T-cell (primary cell): ENCODE data around the gene FANCC. TPM values are rescaled to one million over a fixed set of nuclear protein-coding genes. Genes with fewer than 3 reads are reported as not detected.

Experiments used
- ATAC-seq, 4 experiments: fragments of 200-7000 bp in 3 of 4; fragments of 150-1000 bp in 1 of 4; cut with Tn5 transposase; replicated peaks in 1 of 4; 1 replicate in 3 of 4; 2 replicates in 1 of 4; pipeline ENCODE4 v1.10.0; 2021; ENCODE audit warnings: moderate library complexity in 3 of 4, mild to moderate bottlenecking in 2 of 4, moderate number of reproducible peaks in 1 of 4
- CTCF ChIA-PET, 2 donors: fragments of 300-600 bp; sonication (Branson Sonifier 250); formaldehyde crosslinking; loops; one replicate each; lab custom pipeline; 2022; ENCODE audit warnings: antibody characterized with exemption in 2 of 2; lab: Charles Lee
- POLR2A ChIA-PET, 2 donors: fragments of 300-600 bp; sonication (Branson Sonifier 250); formaldehyde crosslinking; loops; one replicate each; lab custom pipeline; 2022; ENCODE audit warnings: antibody characterized with exemption in 2 of 2; lab: Charles Lee
- DNase-seq, 35 experiments: peaks; one replicate each; pipeline versions ENCODE4 v3.0.0 to v3.0.0-alpha.2; 2013 to 2023
- H3K27ac ChIP-seq: one replicate; pipeline ENCODE4 v1.5.1; 2013; ENCODE audit warnings: low read length
- H3K27me3 ChIP-seq, 2 experiments: replicated peaks in 1 of 2; 1 replicate in 1 of 2; 2 replicates in 1 of 2; pipeline versions ENCODE4 v1.6.1 to v1.7.0; 2013; ENCODE audit warnings: low read length in 1 of 2, mixed read lengths in 1 of 2; ENCODE audit not compliant: control insufficient read depth in 2 of 2, insufficient read depth in 2 of 2; ENCODE audit errors: extremely low read depth in 1 of 2
- H3K36me3 ChIP-seq, 2 donors: 1 replicate in 1 of 2; 2 replicates in 1 of 2; pipeline versions ENCODE4 v1.6.1 to v1.7.0; 2013; ENCODE audit warnings: low read length in 1 of 2; ENCODE audit not compliant: control insufficient read depth in 2 of 2, insufficient read depth in 1 of 2; ENCODE audit errors: extremely low read depth in 1 of 2
- H3K4me1 ChIP-seq, 2 experiments: 1 replicate in 1 of 2; 2 replicates in 1 of 2; pipeline versions ENCODE4 v1.6.1 to v1.7.0; 2013; ENCODE audit warnings: low read length in 2 of 2, mixed read lengths in 1 of 2; ENCODE audit not compliant: insufficient read depth in 2 of 2, control insufficient read depth in 1 of 2; ENCODE audit errors: extremely low read depth in 1 of 2
- H3K4me3 ChIP-seq, 2 donors: 1 replicate in 1 of 2; 2 replicates in 1 of 2; pipeline versions ENCODE4 v1.5.1 to v1.7.0; 2013; ENCODE audit warnings: mild to moderate bottlenecking in 2 of 2, low read length in 1 of 2, moderate library complexity in 1 of 2; ENCODE audit not compliant: control insufficient read depth in 1 of 2; ENCODE audit errors: extremely low read depth in 1 of 2
- H3K9me3 ChIP-seq: 2 replicates; pipeline ENCODE4 v1.7.0; 2013
- H3K27ac Mint-ChIP-seq, 2 donors: one replicate each; pipeline ENCODE4 v1.8.0; 2020 to 2021; ENCODE audit warnings: mild to moderate bottlenecking in 2 of 2, mixed read lengths in 2 of 2
- H3K27me3 Mint-ChIP-seq, 2 donors: one replicate each; pipeline ENCODE4 v1.8.0; 2021 to 2022; ENCODE audit warnings: mixed read lengths in 2 of 2
- H3K36me3 Mint-ChIP-seq: one replicate; pipeline ENCODE4 v1.8.0; 2021; ENCODE audit warnings: mixed read lengths
- H3K4me1 Mint-ChIP-seq, 3 donors: one replicate each; pipeline ENCODE4 v1.8.0; 2020 to 2022; ENCODE audit warnings: mixed read lengths in 3 of 3, mild to moderate bottlenecking in 1 of 3
- H3K4me3 Mint-ChIP-seq, 3 donors: one replicate each; pipeline ENCODE4 v1.8.0; 2020 to 2022; ENCODE audit warnings: mild to moderate bottlenecking in 3 of 3, mixed read lengths in 3 of 3, moderate library complexity in 3 of 3
- H3K9me3 Mint-ChIP-seq, 3 donors: one replicate each; pipeline ENCODE4 v1.8.0; 2020 to 2022; ENCODE audit warnings: mixed read lengths in 3 of 3
- WGBS: methylation state at CpG from one replicate; pipeline ENCODE4 v1.1.5; 2013; ENCODE audit warnings: missing lambda C conversion rate; ENCODE audit not compliant: insufficient coverage; 5-methylcytosine and 5-hydroxymethylcytosine counted together
- total RNA-seq, 35 experiments: library from RNA in 6 of 35; stranded (reverse) in 6 of 35; fragments of 120-200 nt in 1 of 35; gene quantifications; one replicate each; pipeline versions ENCODE4 v1.2.1 to v1.2.4 and lab custom pipeline; 2013 to 2026

Gene FANCC
- total RNA-seq, 5 donors from 2014 or later (not counting 1 experiment from before 2014, with no cell fraction given) = 4.2 to 11.6 (median 4.8) TPM

DNA sequence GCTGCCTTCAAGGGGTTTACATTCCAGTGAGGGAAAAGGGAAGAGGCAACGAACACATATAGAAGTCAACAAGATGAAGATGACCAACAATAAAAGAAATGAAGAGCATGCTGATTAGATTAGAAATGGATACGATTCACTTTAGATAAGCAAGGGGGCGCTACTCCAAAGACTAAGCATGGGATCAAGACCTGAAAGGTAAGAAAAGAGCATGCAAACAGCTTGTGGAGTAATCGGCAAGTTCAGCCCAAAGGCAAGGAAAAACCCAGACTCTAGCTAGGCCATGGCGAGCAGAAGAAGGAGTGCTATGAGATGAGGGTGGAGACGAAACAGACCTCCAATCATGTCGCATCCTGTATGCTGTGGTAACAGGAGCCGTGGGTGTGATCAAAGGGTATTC, 124.4 kb downstream of the FANCC start:
- CTCF ChIA-PET = no interaction called here
- no peaks in the 10 kb centered on the region for H3K9me3 ChIP-seq
- no peak for ATAC-seq
- peaks cover 7 to 11% of the 10 kb centered on the region in 2 experiments for H3K4me1 ChIP-seq
- Mint-ChIP-seq H3K27me3 (no peaks in the 10 kb centered on the region), H3K4me1 (peaks cover 22 to 40% (median 22%) of the 10 kb centered on the region in 3 donors), H3K27ac (no peak overlapping the region), H3K36me3 (no peaks in the 10 kb centered on the region), H3K9me3 (peaks cover 0 to 6% (median 0%) of the 10 kb centered on the region in 3 donors), H3K4me3 (no peak overlapping the region)
- POLR2A ChIA-PET = no interaction called here
- H3K4me3 ChIP-seq = no peak overlapping the region
- H3K27ac ChIP-seq = no peak overlapping the region
- WGBS = 88% methylated on average over 8 of the region's 8 CpGs
- no peaks in the 10 kb centered on the region for H3K36me3 ChIP-seq
- DNase-seq = no peak
- H3K27me3 ChIP-seq = no peaks in the 10 kb centered on the region

GRCh38 chr9:95192631-95193030, 124.9 kb downstream of the FANCC start:
- CTCF ChIA-PET = no interaction called here

DNA sequence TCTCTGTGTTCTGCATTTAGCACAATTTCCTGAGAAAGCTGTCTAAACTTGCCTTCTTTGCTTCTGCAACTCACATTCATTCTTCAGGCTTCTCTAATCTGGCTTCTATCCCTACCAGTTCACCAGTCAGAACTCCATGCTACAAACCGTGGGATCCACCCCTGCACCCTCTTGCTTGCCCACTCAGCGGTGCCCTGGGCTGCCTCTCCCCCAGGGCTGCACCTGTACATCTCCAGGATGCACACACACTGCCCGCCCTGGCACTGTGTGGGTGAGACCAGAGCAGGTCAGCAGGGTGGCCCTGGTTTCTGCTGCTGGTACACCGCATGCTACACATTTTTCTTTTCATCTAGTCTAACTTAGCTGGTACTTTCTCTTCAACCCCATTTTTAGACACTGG, 127.1 kb downstream of the FANCC start:
- peaks cover 7 to 11% of the 10 kb centered on the region in 2 experiments for H3K4me1 ChIP-seq
- H3K4me1 Mint-ChIP-seq = peaks cover 22 to 43% (median 23%) of the 10 kb centered on the region in 3 donors
- ChIA-PET CTCF (no interaction called here), POLR2A (no interaction called here)
- H3K36me3 ChIP-seq = no peaks in the 10 kb centered on the region
- no peak overlapping the region for H3K4me3 ChIP-seq
- H3K27me3 ChIP-seq = no peaks in the 10 kb centered on the region
- ATAC-seq = no peak
- H3K27ac Mint-ChIP-seq = no peak overlapping the region
- no peaks in the 10 kb centered on the region for H3K27me3 Mint-ChIP-seq
- 86% methylated on average over 3 of the region's 4 CpGs for WGBS
- H3K4me3 Mint-ChIP-seq = peak overlapping the region in 1 of 3 donors; percentile 45
- no peak for DNase-seq
- peaks cover 0 to 6% (median 0%) of the 10 kb centered on the region in 3 donors for H3K9me3 Mint-ChIP-seq
- H3K36me3 Mint-ChIP-seq = no peaks in the 10 kb centered on the region
- no peaks in the 10 kb centered on the region for H3K9me3 ChIP-seq
- no peak overlapping the region for H3K27ac ChIP-seq

More at GRCh38 chr9:95192631-95193030, 124.9 kb downstream of the FANCC start:
- POLR2A ChIA-PET = no interaction called here
- Histone ChIP-seq H3K27me3 (no peaks in the 10 kb centered on the region), H3K27ac (no peak overlapping the region), H3K4me3 (no peak overlapping the region), H3K36me3 (no peaks in the 10 kb centered on the region), H3K4me1 (peaks cover 7 to 11% of the 10 kb centered on the region in 2 experiments), H3K9me3 (no peaks in the 10 kb centered on the region)
- Mint-ChIP-seq H3K4me3 (no peak overlapping the region), H3K27me3 (no peaks in the 10 kb centered on the region), H3K36me3 (no peaks in the 10 kb centered on the region), H3K27ac (no peak overlapping the region), H3K9me3 (peaks cover 0 to 6% (median 0%) of the 10 kb centered on the region in 3 donors), H3K4me1 (peaks cover 22 to 43% (median 23%) of the 10 kb centered on the region in 3 donors)
- no CpG with 5 or more reads among the region's 1 CpG for WGBS
- ATAC-seq = no peak
- no peak for DNase-seq

GRCh38 chr9:95189251-95190098, 128.0 kb downstream of the FANCC start:
- Mint-ChIP-seq H3K4me1 (peaks cover 22 to 43% (median 23%) of the 10 kb centered on the region in 3 donors), H3K4me3 (peak overlapping the region in 1 of 3 donors; percentile 45), H3K9me3 (peaks cover 0 to 6% (median 0%) of the 10 kb centered on the region in 3 donors), H3K27ac (peak overlapping the region in 1 of 2 donors; percentile 45), H3K27me3 (no peaks in the 10 kb centered on the region), H3K36me3 (no peaks in the 10 kb centered on the region)
- no peak overlapping the region for H3K27ac ChIP-seq
- peak in 1 of 35 experiments; percentile 7 for DNase-seq
- H3K4me3 ChIP-seq = no peak overlapping the region
- no peaks in the 10 kb centered on the region for H3K36me3 ChIP-seq
- ATAC-seq = peak; percentile 48 to 79 (median 72)
- WGBS = 14% methylated on average over 1 of the region's 7 CpGs
- POLR2A ChIA-PET = no interaction called here
- H3K9me3 ChIP-seq = no peaks in the 10 kb centered on the region
- peaks cover 7 to 11% of the 10 kb centered on the region in 2 experiments for H3K4me1 ChIP-seq
- no peaks in the 10 kb centered on the region for H3K27me3 ChIP-seq
- CTCF ChIA-PET = no interaction called here

DNA sequence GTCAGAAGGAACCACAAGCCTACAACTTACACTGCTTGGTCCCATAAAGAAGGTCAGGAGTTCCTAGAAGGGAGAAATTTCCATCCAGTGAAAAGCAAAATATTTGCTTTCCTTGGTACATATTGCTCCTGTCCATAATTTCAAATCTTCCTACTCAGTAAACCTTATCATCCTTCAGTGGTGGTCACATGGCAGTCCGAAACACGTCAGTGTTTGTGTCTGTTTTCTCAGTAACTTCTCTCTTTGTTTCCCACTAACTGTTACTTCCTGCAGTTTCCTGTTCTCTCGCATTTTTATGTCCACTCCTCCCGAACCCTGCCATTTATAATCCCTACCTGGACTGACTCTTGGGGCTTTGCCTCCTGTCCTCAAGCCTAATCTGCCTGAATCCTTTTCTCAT, 129.1 kb downstream of the FANCC start:
- peaks cover 0 to 5% (median 0%) of the 10 kb centered on the region in 3 donors for H3K9me3 Mint-ChIP-seq
- no peaks in the 10 kb centered on the region for H3K36me3 Mint-ChIP-seq
- ATAC-seq = no peak
- H3K27ac Mint-ChIP-seq = no peak overlapping the region
- H3K4me3 Mint-ChIP-seq = peak overlapping the region in 1 of 3 donors; percentile 45
- Histone ChIP-seq H3K4me3 (no peak overlapping the region), H3K4me1 (peaks cover 7 to 11% of the 10 kb centered on the region in 2 experiments), H3K27me3 (no peaks in the 10 kb centered on the region), H3K27ac (no peak overlapping the region), H3K36me3 (no peaks in the 10 kb centered on the region), H3K9me3 (no peaks in the 10 kb centered on the region)
- peaks cover 22 to 39% (median 23%) of the 10 kb centered on the region in 3 donors for H3K4me1 Mint-ChIP-seq
- WGBS = 89% methylated on average over 4 of the region's 4 CpGs
- H3K27me3 Mint-ChIP-seq = no peaks in the 10 kb centered on the region
- ChIA-PET CTCF (no interaction called here), POLR2A (no interaction called here)
- no peak for DNase-seq

DNA sequence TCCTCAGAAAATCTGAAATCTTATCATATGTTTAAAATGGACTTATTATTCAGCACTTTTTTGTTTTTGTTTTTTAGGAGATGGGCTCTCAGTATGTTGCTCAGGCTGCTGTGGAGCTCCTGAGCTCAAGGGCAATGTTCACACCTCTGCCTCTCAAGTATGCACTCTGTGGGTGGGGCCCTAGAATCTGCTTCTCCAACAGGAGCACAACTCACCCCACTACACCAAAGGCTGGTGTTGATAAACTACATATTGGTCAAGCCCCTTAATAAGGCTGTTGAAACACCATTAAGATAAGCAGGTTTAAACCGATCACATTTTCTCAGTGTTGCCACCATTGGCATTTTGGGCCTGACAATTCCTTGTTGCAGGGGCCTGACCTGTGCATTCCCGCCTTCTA, 131.6 kb downstream of the FANCC start:
- H3K9me3 Mint-ChIP-seq = no peaks in the 10 kb centered on the region
- no peaks in the 10 kb centered on the region for H3K36me3 Mint-ChIP-seq
- Histone ChIP-seq H3K4me3 (no peak overlapping the region), H3K27me3 (no peaks in the 10 kb centered on the region), H3K9me3 (no peaks in the 10 kb centered on the region), H3K36me3 (peaks cover 0 to 4% of the 10 kb centered on the region in 2 donors), H3K27ac (no peak overlapping the region), H3K4me1 (peaks cover 7 to 11% of the 10 kb centered on the region in 2 experiments)
- H3K27me3 Mint-ChIP-seq = no peaks in the 10 kb centered on the region
- H3K4me1 Mint-ChIP-seq = peaks cover 22 to 30% (median 23%) of the 10 kb centered on the region in 3 donors
- H3K27ac Mint-ChIP-seq = no peak overlapping the region
- 90% methylated on average over 2 of the region's 2 CpGs for WGBS
- DNase-seq (no peak), ATAC-seq (no peak)
- H3K4me3 Mint-ChIP-seq = no peak overlapping the region
- ChIA-PET POLR2A (no interaction called here), CTCF (no interaction called here)
